OCI-LY3 (cell line): ENCODE results near the gene TMEM151A.
A peak's percentile ranks its signal among the peaks of the same experiment; 100 is the strongest.

ENCODE experiments used
- EZH2phosphoT487 ChIP-seq: fragments of 200-600 bp; shearing (Covaris generic); IDR thresholded peaks from 2 replicates; pipeline ENCODE4 v1.6.1; 2018; ENCODE audit warnings: antibody characterized with exemption, mixed run types, low read depth
- TF ChIP-seq, protein P1 (sequence below): fragments of 200-600, 300-600 bp; sonication (generic); IDR thresholded peaks from 2 replicates; pipeline ENCODE4 v1.5.1; 2014; ENCODE audit warnings: antibody characterized with exemption, low read length, low read depth

DNA sequence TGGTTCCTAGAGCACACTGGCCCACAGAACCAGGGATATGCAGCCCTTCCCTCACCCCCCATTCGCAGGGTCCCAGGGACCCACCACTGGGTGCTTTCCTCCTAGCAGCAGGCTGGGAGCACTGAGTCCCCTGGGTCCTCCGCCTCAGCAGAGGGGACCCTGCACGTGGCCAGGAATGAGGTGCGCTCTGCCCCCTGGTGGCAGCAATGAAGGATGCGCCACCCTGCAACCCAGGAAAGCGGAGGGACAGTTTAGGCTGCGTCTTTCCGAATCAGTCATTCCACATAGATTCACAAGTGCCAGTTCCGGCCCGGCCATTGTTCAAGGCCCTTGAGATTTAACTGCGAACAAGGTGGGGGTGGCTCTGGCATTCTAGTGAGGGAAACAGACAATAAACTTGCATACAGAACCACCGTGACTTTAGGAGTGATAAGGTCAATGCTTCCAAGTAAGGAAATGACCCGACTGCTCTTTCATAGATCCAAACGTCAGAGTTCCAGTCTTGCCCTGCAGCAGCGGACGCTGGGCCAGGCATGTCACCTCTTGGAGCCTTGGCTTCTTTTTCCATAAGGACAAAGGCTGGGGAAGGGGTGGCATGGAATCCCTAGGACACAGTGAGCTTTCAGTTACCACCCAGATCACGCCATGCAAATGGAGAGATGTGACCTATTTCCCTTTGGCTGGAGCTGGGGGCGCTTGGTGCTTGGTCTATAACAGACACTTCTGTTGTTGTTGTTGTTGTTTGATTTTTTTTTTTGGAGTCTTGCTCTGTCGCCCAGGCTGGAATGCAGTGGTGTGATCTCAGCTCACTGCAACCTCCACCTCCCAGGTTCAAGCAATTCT lies 36.8 kb downstream of the TMEM151A start:
- TF ChIP-seq, protein P1, sequence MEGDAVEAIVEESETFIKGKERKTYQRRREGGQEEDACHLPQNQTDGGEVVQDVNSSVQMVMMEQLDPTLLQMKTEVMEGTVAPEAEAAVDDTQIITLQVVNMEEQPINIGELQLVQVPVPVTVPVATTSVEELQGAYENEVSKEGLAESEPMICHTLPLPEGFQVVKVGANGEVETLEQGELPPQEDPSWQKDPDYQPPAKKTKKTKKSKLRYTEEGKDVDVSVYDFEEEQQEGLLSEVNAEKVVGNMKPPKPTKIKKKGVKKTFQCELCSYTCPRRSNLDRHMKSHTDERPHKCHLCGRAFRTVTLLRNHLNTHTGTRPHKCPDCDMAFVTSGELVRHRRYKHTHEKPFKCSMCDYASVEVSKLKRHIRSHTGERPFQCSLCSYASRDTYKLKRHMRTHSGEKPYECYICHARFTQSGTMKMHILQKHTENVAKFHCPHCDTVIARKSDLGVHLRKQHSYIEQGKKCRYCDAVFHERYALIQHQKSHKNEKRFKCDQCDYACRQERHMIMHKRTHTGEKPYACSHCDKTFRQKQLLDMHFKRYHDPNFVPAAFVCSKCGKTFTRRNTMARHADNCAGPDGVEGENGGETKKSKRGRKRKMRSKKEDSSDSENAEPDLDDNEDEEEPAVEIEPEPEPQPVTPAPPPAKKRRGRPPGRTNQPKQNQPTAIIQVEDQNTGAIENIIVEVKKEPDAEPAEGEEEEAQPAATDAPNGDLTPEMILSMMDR = peak; percentile 96
- TF ChIP-seq EZH2phosphoT487 = no peak
